ENCODE measurements around the gene SOCS2.
"Not testable (repeated sequence)": the region's sequence is repeated elsewhere in the genome, so short reads cannot be mapped to it uniquely, and the experiment has no call there.

SOCS2 gene

DNA sequence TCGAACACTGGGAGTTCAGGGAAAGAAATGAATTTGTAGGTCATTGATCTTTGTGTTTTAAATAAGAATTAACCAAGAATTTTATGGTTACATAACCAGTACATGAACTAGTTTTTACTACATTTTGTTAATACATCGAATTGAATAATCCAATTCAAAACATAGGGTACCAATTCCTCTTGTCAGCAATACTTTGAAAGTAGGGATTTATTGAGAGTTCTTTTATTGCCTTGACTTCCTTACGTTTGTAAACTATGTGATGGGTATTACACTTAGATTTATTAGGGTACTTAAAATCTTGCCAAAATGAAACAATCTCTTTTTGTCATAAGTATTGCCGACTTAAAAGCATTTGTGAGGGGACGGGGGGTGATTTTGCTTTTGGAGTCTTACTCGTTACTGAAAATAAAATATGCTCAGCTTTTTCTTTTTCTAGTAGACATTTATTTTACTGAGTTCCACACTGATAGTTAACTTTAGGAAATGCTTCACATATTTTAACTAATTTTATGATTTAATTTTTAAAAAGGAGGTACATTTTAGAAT lies 22.4 kb downstream of the SOCS2 start:
- no peak for DNase-seq (ENCODE audit: low spot score)

DNA sequence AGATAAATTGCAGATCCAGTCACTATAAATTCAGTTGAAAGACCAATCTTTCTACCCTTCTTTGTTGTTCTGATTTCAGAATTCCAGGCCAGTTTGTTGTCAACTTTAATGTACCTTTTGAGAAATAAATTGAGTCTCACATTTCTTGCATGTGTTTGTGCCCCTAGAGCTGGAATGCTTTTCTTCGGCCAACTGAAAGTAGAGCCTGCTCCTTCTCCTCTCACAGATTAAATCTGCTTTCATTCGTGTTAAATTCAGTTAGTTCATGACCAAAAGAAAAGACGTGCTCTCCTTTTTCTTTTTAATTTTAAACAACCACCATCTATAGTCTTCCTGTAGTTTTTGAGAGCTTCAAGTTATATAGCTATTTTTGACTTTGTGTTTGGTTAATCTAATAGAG lies 22.9 kb downstream of the SOCS2 start:
- no peak for DNase-seq (ENCODE audit: low spot score)

DNA sequence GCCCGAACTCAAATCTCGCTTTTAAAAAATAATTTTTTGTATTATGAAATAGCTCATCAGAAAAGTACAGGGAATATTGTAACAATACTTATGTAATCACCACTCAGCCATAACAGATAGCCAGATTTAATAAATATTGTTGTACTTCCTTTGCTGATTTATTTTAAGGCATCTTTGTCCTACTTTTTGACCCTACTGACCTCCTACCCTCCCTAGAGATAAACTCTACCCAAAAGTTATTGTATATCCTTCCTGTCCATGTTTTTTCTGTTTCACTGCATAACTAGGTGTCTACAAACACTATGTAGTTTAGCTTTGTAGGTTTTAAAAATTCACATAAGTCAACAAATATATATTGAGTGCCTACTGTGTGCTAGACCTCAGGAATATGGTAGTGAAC lies 25.1 kb downstream of the SOCS2 start:
- DNase-seq (ENCODE audit: low spot score): no peak

DNA sequence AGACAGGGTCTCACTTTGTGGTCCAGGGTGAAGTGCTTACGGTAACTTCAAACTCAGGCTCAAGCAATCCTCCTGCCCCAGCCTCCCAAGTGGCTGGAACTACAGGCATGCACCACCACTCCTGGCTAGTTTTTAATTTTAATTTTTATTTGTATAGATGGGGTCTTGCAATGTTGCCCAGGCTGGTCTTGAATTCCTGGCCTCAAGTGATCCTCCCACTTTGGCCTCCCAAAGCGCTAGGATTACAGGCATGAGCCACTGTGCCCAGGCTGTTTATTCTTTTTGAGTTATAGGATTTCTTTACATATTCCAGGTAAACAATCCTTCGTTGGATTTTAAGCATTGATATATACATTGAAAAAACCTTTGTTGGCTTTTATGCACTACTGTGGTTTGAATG lies 26.7 kb downstream of the SOCS2 start:
- DNase-seq (ENCODE audit: low spot score): no peak

DNA sequence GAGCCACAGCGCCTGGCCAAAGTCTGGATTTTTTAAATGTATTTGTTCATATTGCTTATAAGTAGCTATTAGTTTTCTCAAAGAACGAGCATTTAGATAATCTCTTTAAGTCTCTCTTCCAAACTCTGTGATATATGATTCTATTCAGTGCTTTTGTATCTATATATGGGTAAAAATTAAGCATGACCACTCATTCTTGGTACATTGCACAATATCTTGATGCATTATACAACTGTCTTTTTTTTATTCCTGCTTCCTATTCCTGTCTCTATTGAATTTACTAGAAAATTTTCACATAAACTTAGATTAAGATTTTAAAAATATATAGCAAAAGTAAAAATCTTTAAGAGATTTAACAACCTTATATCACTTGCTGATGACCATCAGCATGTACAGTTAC lies 29.1 kb downstream of the SOCS2 start:
- DNase-seq (ENCODE audit: low spot score): no peak

DNA sequence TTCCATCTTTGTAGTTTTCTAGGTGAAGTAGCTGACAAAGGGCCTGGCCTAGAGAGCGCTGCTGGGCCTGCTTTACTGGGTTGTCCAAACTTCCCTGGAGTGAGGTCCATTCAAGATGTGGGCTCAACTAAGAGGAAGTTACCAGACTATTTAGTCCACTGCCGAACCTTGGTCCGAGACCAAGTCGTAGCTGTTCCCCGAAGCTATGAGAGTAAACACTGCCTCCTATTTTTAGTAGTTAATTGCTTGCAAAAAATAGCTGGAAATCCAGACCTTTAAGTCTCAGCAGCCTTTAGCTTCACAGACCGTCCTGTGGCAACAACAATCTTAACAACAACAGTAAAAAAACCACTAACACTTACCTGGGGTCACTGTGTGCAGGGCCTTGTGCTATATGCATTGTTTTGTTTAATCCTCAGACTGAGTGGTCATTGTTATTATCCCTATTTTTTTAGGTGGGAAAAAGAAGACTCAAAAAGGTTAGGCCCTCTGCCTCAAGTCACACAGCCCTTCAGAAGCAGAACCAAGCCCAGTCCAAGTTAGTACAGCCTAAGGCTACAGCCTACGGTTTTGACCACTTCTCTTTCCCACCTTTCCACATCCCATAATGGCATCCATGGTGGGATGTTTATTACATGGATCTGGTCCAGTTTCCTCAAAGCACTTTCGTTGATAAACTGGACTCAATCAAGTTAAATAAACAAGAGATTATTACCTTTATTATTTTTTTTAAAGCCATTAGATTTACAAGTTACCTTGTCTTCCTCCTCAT lies 30.6 kb downstream of the SOCS2 start:
- DNase-seq (ENCODE audit: low spot score): no peak

GRCh38 chr12:93603762-93604161 lies 31.3 kb downstream of the SOCS2 start:
- DNase-seq (ENCODE audit: low spot score): no peak

DNA sequence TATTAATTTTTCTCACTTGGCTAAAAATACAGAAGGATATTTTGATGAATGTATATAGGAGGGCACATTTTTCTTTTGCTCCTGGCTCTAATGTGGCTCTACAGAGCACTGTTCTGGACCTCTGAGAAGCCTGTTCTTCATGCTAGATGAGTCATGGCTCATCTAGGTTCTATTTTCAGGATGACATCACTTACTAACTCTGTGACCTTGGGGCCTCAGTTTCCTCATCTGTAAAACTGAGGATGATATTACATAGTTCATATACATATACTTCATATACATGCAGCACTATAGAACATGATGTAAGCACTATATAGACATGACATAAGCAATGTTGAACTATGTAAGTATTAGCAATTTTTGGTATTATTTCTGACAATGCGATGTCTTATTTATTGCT lies 35.8 kb downstream of the SOCS2 start:
- no peak for DNase-seq (ENCODE audit: low spot score)

DNA sequence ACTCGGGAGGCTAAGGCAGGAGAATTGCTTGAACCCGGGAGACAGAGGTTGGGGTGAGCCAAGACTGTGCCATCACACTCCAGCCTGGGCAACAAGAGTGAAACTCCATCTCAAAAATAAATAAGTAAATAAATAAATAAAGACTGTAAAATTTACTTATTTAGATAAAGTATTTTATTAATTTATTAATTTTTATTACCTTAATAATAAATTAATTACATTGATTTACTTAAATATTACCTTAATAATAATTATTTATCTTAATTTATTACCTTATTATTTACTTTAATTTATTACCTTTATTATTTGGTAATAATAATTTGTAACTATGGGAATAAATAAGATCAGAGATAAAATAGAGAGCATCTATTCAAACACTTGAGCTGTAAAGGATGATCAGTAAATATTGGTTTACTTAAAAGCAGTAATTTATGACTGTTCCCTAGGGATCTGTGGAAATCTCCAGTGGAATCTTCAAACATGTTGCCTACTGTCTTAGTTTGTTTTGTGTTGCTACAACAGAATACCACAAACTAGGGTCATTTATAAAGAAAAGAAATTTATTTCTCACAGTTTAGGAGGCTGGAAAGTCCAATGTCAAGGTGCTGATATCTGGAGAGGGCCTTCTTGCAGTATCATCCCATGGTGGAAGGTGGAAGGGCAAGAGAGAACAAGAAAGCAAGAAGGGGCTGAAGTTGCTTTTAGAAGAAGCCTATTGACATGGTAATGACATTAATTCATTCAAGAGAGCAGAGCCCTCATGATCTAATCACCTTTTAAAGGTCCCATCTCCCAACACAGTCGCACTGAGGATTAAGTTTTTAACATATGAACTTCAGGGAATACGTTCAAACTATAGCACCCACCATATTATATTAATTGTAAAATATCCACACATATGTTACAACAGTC lies 37.1 kb downstream of the SOCS2 start:
- no peak for DNase-seq (ENCODE audit: low spot score)

DNA sequence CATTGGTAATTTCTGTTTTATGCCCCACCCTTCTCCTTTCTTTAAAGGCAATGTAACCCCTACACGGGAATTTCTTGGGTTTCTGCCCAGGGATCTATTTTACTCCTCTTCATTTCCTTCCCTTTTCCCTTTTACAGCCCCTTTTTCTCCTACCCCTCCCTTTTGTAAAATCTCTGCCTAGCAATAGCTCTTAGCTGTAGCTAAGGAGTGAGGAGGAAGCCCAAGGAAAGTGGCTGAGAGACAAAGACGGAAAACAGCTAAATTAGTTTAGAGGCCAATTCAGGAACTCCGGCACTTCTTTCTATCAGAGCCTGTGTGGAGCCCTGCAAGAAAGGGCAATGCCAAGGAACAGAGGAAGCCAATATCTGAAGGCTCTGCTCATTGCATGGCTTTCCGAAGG lies 40.3 kb downstream of the SOCS2 start:
- DNase-seq (ENCODE audit: low spot score): no peak

GRCh38 chr12:93614917-93615596 lies 42.6 kb downstream of the SOCS2 start:
- DNase-seq (ENCODE audit: low spot score): no peak

DNA sequence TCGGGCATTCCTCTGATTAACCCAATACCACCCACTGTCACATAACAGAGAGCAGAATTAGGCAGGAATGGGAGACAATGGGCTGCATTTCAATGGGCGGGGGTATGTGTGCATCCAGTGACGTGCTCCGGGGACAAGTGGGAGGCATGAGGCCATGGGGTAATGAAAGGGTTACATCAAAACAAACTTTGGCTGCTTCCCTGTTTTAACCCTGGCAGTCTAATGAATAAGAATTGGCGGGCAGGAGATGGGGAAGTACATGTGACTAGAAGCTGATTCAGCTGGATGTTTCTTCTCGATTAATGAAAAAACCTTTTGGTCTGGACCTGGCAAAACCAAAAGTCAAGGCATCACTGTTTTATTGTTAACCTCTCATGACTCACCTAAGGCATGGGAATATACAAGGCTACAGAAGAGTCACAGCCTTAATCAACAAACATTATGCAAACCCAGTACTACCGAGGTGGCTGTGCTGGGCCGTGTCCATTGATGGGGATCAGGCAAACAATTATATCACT lies 44.2 kb downstream of the SOCS2 start:
- no peak for DNase-seq (ENCODE audit: low spot score)

DNA sequence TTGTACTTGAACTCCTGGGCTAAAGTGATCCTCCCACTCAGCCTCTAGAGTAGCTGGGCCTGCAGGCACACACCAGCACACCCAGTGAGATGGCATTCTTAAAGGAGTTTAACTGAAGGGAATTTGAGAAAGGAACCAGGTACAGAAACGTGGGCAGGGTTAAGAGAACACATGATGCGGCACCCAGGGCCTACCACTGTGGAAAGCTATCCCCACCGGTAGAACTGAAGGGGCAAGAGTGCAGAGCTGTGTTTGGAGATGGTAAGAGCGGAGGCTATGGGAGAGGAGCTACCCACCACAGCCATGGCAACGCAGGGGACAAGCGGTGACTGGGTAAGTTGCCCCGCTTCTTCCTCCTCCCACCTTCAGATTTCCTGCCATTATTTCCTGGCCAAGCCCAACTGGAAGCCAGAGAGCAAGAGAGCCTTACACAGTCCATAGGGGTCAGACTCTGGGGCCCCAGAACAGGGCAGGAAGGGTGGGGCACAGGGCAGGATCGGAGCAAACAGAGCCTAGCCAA lies 46.5 kb downstream of the SOCS2 start:
- no peak for DNase-seq (ENCODE audit: low spot score)

GRCh38 chr12:93621986-93622385 lies 49.5 kb downstream of the SOCS2 start:
- no peak for DNase-seq (ENCODE audit: low spot score)

- DNase-seq (ENCODE audit: low spot score): no peak
Measured at GRCh38 chr12:93622485-93622884, 50.0 kb downstream of the SOCS2 start.

GRCh38 chr12:93624595-93625294 lies 52.3 kb downstream of the SOCS2 start:
- DNase-seq (ENCODE audit: low spot score): no peak

- DNase-seq (ENCODE audit: low spot score): not testable (repeated sequence)
Measured at GRCh38 chr12:93625295-93625645, 52.8 kb downstream of the SOCS2 start.

DNA sequence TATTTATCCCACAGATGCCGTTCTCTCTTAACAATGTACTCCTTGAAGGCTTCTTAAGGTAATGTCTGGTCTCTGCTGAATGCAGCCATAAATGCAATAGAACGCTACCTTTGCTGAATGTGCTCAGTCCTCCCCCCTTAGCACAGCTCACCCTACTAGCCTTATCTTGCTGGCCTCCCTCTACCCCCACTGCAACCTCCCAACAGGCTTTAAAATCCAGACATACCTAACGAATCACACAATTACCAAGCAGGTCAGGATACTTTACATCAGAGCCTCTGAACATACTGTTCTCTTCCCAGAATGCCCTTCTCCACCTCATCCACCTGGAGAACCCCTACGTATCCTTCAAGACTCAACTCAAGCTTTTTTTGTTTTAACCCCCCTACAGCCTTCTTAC lies 53.7 kb downstream of the SOCS2 start:
- DNase-seq (ENCODE audit: low spot score): no peak
